Left lung (tissue), 10 donors: ENCODE measurements around the gene RNASEH2A. TPM values are rescaled to one million over a fixed set of nuclear protein-coding genes. Genes with fewer than 3 reads are reported as not detected.
A peak's percentile ranks its signal among the peaks of the same experiment; 100 is the strongest.
"Not testable (repeated sequence)": the region's sequence is repeated elsewhere in the genome, so short reads cannot be mapped to it uniquely, and the experiment has no call there.

Source experiments
- ATAC-seq: fragments of 200-7000 bp; cut with Tn5 transposase; one replicate; pipeline ENCODE4 v1.9.1; 2020; ENCODE audit warnings: moderate library complexity
- DNase-seq, 4 donors: peaks; one replicate each; pipeline ENCODE4 v3.0.0-alpha.2; 2013 to 2020
- H3K27ac ChIP-seq, 2 donors: fragments of 200-600 bp; sonication (generic) in 1 of 2; one replicate each; pipeline versions ENCODE4 v1.5.0 to v1.8.0; 2020 to 2021
- H3K27me3 ChIP-seq, 2 donors: fragments of 200-600 bp; sonication (generic) in 1 of 2; one replicate each; pipeline versions ENCODE4 v1.5.0 to v1.8.0; 2020 to 2021
- H3K36me3 ChIP-seq, 2 donors: fragments of 200-600 bp; sonication (generic) in 1 of 2; one replicate each; pipeline versions ENCODE4 v1.5.0 to v1.8.0; 2020 to 2021
- H3K4me1 ChIP-seq, 2 donors: fragments of 200-600 bp; one replicate each; pipeline ENCODE4 v1.8.0; 2021
- H3K4me3 ChIP-seq, 2 donors: fragments of 200-600 bp; sonication (generic) in 1 of 2; one replicate each; pipeline versions ENCODE4 v1.5.0 to v1.8.0; 2020 to 2021; ENCODE audit warnings: mild to moderate bottlenecking in 1 of 2
- H3K9me3 ChIP-seq, 2 donors: fragments of 200-600 bp; sonication (generic) in 1 of 2; one replicate each; pipeline versions ENCODE4 v1.5.0 to v1.8.0; 2020 to 2021
- CTCF ChIP-seq, 2 donors: fragments of 200-600 bp; sonication (generic) in 1 of 2; IDR thresholded peaks; one replicate each; pipeline versions ENCODE4 v1.5.0 to v1.8.0; 2021; ENCODE audit warnings: antibody characterized with exemption in 2 of 2
- intact Hi-C, 2 donors: fragments of 100-400 bp; cut with DNase I; formaldehyde crosslinking; loops; one replicate each; pipeline versions ENCODE4 v1.11.2 to v1.14.2; 2022
- polyA plus RNA-seq, 6 donors: library from polyadenylated mRNA; unstranded; fragments of 120-200 nt; gene quantifications; one replicate each; pipeline ENCODE4 v1.2.1, GENCODE V29; 2013; ENCODE audit not compliant: insufficient read length in 6 of 6
- total RNA-seq, 2 donors: library from RNA; stranded (reverse); fragmentation: NEBNext Ultra II Directional; extraction: Animal tissue kit (Norgen Biotek cat#: 25700); gene quantifications; one replicate each; pipeline ENCODE4 v1.2.1, GENCODE V29; 2021
- donor health status: DM: no; HTN: yes; CAD: no.
- donor health status: DM: no; HTN: no; CAD: no.

Gene RNASEH2A
- total and polyA plus RNA-seq, 8 donors: 10.9 to 47.4 (median 31.3) TPM

GRCh38 chr19:12843328-12843727 is 36.9 kb downstream of the RNASEH2A start:
- intact Hi-C loops: no loop called here
- no peaks in the 10 kb centered on the region for H3K9me3 ChIP-seq
- peaks cover 0 to 23% of the 10 kb centered on the region in 2 donors for H3K4me1 ChIP-seq
- no peak for ATAC-seq
- DNase-seq: no peak
- TF ChIP-seq CTCF (IDR thresholded peaks at IDR 0.05): no peak
- no peak overlapping the region for H3K27ac ChIP-seq
- H3K27me3 ChIP-seq: peaks cover 34 to 100% of the 10 kb centered on the region in 2 donors
- no peak overlapping the region for H3K4me3 ChIP-seq
- no peaks in the 10 kb centered on the region for H3K36me3 ChIP-seq

DNA sequence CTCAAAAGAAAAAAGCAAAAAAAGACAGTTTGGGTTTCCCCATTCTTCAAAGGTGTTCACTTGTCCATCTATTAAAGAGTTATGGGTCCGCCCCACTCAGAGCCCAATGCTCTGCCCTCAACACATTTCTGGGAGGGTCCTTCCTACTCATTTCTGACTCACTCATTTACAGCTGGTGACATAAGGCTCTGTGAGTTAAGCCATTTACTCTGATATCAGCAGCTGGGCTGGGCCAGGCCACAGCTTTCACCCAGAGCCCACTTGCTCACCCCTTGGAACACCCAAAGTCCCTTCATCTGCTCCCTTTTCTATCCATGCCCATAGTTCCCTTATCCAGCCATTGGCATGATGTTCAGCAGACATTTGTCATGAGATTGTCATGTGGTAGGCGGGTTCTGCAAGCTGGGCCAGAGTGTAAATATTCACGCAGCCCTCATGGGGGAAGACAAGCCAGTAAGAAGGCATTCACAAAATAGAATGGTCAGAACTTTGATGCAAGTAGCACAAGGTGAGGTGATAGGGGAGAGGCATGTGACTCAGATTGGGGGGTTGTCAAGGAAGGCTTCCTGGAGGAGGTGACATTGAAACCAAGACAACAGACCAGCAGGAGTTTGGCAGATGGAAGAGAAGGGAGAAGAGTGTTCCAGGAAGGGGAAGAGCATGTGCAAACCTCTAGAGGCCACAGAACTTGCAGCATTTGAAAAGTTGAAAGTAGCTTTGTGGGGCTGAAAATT is 37.8 kb downstream of the RNASEH2A start:
- Histone ChIP-seq H3K27me3 (peaks cover 26 to 100% of the 10 kb centered on the region in 2 donors), H3K27ac (no peak overlapping the region), H3K4me3 (no peak overlapping the region), H3K4me1 (peaks cover 0 to 16% of the 10 kb centered on the region in 2 donors), H3K36me3 (no peaks in the 10 kb centered on the region), H3K9me3 (no peaks in the 10 kb centered on the region)
- DNase-seq: no peak
- intact Hi-C loops: no loop called here
- no peak for ATAC-seq
- TF ChIP-seq CTCF (IDR thresholded peaks at IDR 0.05): no peak

GRCh38 chr19:12846613-12847012 is 40.2 kb downstream of the RNASEH2A start:
- H3K4me3 ChIP-seq, intact Hi-C loops, DNase-seq, H3K9me3 ChIP-seq, ATAC-seq, H3K27ac ChIP-seq, H3K36me3 ChIP-seq: not testable (repeated sequence)
- peaks cover 3 to 84% of the 10 kb centered on the region in 2 donors for H3K27me3 ChIP-seq
- H3K4me1 ChIP-seq: peaks cover 0 to 12% of the 10 kb centered on the region in 2 donors

DNA sequence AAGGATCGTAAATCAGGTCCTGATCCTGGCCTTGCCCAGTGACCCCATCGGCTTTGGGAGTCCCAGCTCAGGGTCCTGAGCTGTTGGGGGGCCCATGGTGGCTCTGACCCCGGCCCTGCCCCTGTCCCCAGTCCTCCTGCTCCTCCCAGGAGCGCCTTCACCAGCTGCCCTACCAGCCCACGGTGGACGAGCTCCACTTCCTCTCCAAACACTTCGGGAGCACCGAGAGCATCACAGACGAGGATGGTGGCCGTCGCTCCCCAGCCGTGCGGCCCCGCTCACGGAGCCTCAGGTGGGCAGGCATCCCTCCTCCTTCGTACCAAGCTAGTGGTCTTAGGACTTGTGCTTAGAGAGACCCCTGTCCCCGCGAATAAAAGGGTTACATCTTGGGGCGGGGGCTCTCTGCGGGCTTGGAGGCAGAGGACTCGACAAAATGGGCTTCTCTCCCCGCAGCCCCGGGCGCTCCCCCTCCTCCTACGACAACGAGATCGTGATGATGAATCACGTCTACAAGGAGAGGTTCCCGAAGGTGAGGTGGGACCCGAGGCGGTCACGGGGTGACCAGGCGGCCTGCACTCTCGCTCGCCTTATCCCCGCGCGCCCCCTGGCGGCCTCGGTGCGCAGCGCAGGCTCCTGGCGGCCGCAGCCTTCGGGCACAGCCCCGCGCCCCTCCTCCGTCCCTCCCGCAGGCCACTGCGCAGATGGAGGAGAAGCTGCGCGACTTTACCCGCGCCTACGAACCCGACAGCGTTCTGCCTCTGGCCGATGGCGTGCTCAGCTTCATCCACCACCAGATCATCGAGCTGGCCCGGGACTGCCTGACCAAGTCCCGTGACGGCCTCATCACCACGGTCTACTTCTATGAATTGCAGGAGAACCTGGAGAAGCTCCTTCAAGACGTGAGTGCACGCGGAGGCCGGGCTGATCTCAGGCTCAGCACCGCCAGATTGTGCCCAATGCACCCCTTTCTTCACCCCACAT is 41.1 kb downstream of the RNASEH2A start:
- no peaks in the 10 kb centered on the region for H3K36me3 ChIP-seq
- DNase-seq: peak; percentile 76 to 99 (median 86)
- intact Hi-C loops: no loop called here
- H3K4me1 ChIP-seq: peaks cover 0 to 12% of the 10 kb centered on the region in 2 donors
- H3K27ac ChIP-seq: no peak overlapping the region
- peak; percentile 100 for ATAC-seq
- peaks cover 0 to 76% of the 10 kb centered on the region in 2 donors for H3K27me3 ChIP-seq
- H3K9me3 ChIP-seq: no peaks in the 10 kb centered on the region
- no peak overlapping the region for H3K4me3 ChIP-seq
- TF ChIP-seq CTCF (IDR thresholded peaks at IDR 0.05): peak; percentile 99 to 100

DNA sequence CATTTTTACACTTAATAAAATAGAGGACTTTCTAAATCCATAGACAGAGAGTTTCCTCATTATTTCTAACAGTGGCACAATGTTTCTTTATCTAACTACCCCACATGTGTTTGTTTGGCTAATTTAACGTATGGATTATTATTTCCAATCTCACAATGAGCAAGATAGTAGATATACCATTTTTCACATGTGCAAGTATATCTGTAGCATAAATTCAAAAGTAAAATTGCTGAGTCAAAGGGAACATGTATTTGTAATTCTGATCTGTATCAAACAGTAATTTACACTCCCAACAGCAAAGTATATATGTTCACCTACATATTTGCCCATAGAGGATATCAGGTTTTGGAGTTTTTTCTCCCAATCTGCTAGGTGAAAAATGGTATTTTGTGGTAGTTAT is 50.3 kb downstream of the RNASEH2A start:
- H3K27me3 ChIP-seq: no peaks in the 10 kb centered on the region
- DNase-seq: no peak
- TF ChIP-seq CTCF (IDR thresholded peaks at IDR 0.05): no peak
- no peak overlapping the region for H3K4me3 ChIP-seq
- no peak overlapping the region for H3K27ac ChIP-seq
- intact Hi-C loops: no loop called here
- no peaks in the 10 kb centered on the region for H3K4me1 ChIP-seq
- H3K36me3 ChIP-seq: no peaks in the 10 kb centered on the region
- peaks cover 0 to 4% of the 10 kb centered on the region in 2 donors for H3K9me3 ChIP-seq
- no peak for ATAC-seq
